ENCODE results near the gene SLC25A5.
A peak's percentile ranks its signal among the peaks of the same experiment; 100 is the strongest.
"Not testable (repeated sequence)": the region's sequence is repeated elsewhere in the genome, so short reads cannot be mapped to it uniquely, and the experiment has no call there.

The SLC25A5 gene

GRCh38 chrX:119478504-119478903 lies 10.3 kb downstream of the SLC25A5 start:
- DNase-seq, result no peak

DNA sequence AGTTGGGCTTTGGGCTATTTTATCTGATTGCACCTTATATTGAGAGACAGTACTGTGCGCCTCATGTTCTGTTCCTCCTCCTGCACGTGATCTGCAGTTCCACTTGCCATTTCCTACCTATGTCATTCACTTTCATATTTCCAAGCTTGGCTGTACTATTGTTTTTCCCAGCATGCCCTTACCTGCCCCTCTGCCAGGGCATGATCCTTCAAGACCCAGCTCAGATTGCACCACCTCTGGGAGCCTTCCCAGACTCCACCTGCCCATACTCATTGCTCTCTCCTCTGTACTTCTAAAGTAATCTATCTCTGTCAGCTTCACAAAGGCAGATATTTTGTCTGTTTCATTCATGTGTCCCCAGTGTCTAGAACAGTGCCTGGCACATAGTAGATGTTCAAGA lies 11.6 kb downstream of the SLC25A5 start:
- DNase-seq, result no peak

GRCh38 chrX:119481323-119481801 lies 13.1 kb downstream of the SLC25A5 start:
- DNase-seq, result no peak

GRCh38 chrX:119482041-119482440 lies 13.8 kb downstream of the SLC25A5 start:
- DNase-seq, result no peak

DNA sequence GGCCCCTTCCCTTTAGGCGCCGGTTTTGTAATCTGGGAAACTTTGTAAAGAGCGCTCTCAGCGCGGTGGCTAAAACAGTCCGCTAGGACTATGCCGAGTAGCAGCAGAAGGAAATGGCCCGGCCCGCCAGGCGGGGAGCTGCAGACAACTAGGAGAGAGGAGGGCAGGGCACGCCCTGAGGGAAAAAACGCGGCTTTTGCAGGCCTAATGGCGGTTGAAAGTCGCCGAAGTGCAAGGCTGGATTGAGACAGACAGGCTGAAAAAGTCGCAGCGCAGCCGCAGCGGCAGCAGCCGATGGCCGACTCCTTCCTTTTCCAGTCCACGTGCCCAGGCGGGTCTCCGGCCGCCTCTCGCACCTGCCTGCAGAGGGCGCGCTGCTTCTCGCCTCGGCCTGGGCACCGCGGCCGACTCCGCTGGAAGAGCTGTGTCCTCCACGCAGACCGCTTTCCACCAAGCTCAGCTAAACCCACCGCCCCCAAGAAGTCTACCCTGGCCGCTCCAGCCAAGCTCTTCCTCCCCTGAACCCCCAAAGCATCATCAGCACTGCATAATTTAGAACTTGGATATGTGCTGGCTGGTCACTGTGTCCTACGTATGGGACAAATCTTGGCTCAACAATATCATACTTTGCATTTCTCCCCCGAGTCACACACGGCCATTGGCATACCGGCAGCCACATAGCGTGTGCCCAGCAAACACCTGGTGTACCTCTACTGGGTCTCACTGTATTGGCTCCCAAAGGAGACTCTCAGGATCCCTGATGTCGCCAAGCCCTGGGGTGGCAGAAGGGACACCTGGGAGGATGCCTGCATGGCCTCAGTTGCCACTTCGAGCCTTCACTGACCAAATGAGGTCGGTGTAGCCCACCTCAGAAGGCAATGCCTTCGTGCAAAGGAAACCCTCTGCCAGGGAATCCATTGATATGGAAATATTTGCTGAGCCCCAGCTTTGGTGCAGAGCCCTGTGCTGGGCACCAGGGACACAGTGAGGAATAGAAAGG lies 14.5 kb downstream of the SLC25A5 start:
- DNase-seq, result peak; percentile 78

DNA sequence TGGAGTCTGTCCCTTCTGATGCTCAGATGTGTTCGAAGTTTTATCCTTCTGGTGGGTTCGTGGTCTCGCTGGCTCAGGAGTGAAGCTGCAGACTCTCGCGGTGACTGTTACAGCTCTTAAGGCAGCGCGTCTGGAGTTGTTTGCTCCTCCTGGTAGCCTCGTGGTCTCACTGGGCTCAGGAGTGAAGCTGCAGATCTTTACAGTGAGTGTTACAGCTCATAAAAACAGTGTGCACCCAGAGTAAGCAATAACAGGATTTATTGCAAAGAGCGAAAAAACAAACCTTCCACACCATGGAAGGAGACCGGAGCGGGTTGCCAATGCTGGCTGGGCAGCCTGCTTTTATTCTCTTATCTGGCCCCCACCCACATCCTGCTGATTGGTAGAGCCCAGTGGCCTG lies 18.5 kb downstream of the SLC25A5 start:
- no peak for DNase-seq

DNA sequence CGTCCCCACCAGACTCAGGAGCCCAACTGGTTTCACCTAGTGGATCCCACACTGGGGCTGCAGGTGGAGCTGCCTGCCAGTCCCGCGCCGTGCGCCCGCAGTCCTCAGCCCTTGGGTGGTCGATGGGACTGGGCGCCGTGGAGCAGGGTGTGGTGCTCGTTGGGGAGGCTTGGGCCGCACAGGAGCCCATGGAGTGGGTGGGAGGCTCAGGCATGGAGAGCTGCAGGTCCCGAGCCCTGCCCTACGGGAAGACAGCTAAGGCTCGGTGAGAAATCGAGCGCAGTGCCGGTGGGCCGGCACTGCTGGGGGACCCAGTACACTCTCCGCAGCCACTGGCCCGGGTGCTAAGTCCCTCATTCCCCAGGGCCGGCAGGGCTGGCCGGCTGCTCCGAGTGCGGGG lies 19.5 kb downstream of the SLC25A5 start:
- DNase-seq, result not testable (repeated sequence)

DNA sequence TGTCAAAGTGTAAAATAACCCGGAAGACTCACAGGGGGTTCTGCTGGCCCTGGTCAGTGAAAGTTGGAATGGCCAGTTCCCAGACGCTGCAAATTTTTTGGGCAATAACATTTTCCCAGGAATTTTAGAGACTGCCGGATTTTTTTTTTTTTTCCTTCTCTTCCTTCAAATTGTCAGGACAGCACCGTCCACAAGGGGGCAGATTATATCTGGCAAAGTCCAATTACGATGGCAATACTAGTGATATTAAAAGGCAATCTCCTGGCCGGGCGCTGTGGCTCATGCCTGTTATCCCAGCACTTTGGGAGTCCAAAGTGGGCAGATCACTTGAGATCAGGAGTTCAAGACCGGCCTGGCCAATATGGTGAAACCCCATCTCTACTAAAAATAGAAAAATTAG lies 20.5 kb downstream of the SLC25A5 start:
- peak; percentile 35 for DNase-seq

GRCh38 chrX:119489212-119490074 lies 21.2 kb downstream of the SLC25A5 start:
- no peak for DNase-seq

DNA sequence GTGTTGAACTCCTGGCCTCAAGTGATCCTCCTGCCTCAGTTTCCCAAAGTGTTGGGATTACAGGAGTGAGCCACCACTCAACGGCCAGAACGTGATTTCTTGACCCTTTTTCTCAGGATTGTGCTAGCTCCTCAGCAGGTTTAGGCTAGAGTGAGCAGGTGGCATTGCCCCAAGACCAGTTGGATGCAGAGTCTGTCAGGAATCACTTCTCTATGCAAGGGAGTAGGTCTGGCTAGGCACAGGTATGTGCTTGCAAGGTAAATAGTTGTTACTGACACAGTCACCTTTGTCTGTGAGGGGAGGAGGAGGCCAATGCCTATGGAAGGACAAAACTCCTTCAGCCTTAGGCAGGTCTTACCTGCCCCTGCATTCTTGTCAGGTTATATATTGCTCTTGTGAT lies 24.2 kb downstream of the SLC25A5 start:
- no peak for DNase-seq

DNA sequence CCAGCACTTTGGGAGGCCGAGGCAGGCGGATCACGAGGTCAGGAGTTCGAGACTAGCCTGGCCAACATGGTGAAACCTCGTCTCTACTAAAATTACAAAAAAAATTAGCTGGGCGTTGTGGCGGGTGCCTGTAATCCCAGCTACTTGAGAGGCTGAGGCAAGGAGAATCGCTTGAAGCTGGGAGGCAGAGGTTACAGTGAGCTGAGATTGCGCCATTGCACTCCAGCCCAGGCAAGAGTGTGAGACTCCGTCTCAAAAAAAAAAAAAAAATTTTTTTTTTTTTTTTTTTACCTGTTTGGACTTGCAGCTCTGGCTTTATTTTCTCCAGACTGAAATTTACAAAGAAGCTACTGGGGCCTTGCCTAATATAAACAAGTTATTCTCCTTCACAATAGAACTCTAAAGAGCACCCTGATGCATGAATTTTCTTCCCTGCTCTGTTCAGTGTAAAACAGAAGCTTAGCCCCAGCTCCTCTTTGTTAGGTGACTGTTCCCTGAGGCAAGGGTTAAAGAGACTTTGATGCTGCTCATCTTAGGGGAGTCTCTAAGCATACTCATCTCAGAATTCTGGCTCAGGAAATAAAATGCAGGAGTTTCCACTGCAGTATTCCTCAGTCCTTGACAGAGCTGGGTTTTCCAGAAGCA lies 25.7 kb downstream of the SLC25A5 start:
- not testable (repeated sequence) for DNase-seq

DNA sequence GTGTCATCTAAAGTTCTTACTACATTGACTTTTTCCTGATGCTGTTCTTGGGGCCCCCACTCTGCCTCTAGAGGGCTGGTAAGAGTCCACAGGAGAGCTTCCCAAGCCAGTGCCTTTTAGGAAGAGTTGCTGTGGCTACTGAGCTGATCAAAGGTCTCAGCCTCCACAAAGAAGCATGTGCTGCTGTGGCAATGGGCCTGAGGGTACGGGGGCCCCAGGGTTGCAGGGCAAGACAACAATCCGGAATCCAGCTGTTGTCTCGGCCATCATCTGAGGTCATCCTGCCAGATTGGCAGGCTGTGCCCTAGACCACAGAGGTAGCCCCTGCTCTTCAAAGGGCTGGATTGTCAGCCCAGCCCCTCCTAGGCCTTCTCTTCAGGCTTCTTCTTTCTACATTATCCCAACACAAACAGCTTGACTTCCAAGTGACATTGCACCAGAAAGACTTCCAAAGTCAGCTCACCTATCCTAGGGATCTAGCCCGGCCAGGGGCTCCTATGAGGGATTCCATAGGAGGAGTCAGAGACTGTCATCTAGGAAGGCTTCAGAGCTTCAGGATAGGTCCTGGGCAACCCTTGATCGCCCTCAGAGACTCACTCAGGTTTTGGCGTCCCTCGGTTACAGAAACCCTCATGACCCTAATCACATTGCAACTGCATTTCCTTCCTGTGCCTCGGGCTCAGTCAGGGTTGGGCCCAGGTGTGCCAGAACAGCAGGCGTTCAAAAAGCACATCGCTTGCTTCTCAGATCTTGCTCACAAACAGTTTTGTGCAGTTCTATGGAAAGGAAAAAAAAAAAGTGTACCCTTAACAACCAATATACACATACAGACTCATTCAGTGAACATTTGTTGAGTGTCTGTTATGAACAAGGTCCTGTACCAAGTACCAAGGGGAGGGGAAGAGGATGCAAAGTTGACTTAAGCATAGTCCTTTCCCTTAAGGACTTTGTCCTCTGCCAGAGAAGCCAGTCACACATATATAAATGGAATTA lies 27.8 kb downstream of the SLC25A5 start:
- DNase-seq, result no peak

- no peak for DNase-seq
Observed at GRCh38 chrX:119497185-119497584, 28.9 kb downstream of the SLC25A5 start.

DNA sequence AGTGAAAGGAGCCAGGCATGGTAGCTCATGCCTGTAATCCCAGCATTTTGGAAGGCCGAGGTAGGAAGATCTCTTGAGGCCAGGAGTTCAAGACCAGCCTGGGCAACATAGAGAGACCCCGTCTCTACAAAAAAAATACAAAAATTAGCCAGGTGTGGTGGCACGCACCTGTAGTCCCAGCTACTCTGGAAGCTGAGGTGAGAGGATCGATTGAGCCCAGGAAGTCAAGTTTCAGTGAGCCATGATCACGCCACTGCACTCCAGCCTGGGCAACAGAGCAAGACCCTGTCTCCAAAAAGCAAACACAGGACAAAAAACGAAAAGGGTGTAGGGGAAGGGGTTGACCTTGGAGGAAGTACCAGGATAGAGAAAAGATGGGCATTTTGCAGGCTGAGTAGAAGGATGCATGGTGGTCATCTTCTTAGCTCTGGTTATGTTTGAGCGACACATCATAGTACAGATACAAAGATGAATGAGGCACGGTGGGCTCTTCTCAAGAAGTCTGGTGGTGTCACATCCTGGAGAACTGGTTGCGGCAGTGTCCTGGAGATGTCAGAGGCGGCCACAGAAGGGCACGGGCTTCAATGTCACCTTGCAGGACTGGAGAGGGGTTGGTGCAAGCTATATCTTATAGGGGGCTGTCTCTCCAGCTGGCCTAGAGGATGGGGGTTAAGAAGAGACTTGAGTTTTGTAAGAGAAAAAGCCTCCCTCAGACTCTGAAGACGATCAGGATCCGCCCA lies 32.0 kb downstream of the SLC25A5 start:
- no peak for DNase-seq

DNA sequence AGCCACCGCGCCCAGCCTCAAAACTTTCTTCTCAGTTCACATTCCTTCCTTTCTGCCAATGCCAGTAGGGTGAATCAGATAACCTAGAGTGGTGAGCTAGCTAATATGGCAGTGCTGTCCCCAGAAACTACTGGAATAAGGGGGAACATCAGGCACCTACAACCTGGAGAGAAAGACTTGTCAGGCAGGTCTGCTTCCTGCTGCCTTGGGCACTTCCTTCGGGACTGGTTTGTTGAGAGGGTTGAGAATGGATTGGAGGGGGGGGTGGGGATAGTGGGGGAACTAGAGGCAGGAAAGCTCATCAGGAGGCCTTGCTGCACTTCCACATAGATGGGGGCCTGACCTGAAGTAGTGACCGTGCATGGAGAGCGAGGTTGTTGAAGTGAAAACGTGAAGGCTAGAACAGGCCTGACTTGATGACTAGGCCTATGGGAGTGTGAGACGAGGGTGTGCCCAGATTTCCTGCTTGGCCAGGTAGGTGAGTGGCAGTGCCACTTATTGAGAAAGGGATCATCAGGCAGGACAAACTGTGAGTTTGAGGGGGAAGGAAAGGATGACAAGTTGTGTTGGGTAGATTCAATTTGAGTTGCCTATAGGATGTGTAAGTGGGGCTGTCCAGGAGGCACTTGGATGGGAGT lies 33.4 kb downstream of the SLC25A5 start:
- DNase-seq, result no peak

DNA sequence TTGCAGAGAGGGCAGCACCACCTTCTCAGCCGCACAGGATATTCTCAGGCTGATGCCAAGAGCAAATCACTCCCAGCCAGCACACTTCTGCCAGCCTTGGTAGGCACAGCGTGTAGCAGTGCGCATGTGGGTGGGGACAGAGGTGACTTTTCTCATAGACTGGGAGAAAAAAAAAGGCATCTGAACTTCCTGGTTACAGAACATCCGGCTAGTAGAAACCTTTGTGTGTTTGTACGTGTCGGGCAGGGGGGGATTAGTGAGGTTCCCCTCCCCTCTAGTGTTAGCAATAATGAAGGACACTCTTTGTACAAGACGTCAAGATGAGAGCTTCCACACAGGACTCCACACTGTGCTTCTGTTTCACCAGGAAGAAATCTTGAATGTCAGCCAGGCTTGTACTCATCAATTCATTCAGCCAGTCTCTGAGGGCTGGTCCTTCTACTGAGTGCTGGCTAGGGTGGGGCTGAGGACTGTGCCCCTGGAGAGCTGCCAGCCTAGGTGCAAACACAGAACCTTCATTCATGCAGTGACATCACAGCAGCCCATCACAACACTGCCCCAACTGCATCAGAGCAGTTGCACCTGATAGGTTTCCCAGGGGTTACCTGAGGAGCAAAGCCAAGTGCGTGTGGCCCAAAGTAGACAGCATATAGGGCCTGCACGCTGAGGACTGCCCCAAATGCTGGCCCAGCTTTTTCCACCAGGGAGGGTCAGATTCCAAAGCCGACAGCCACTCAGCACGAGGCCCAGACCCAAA lies 34.7 kb downstream of the SLC25A5 start:
- peak; percentile 9 for DNase-seq

- no peak for DNase-seq
Observed at GRCh38 chrX:119503484-119503861, 35.2 kb downstream of the SLC25A5 start.

GRCh38 chrX:119505145-119505544 lies 36.9 kb downstream of the SLC25A5 start:
- DNase-seq, result not testable (repeated sequence)

- DNase-seq, result no peak
Observed at GRCh38 chrX:119505945-119506344, 37.7 kb downstream of the SLC25A5 start.

DNA sequence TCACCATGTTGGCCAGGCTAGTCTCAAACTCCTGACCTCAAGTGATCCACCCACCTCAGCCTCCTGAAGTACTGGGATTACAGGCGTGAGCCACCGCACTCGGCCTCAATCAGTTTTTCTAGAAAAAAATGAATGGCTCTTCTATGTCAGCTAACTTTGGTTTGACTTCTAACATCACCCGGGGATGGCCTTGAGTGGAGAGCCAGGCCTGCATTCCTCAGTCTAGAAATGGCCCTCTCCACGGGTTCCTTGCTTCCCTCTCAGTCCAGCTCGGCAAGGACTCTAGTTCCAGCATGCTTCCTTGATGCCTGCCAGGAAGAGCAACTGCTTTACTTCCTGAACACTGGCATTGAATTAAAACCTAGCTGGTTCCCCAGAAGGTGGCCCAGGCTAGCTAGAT lies 39.0 kb downstream of the SLC25A5 start:
- DNase-seq, result no peak
